ENCODE data around the gene IGF2R. TPM values are rescaled to one million over a fixed set of nuclear protein-coding genes. Genes with fewer than 3 reads are reported as not detected.
A peak's percentile ranks its signal among the peaks of the same experiment; 100 is the strongest.

Gene IGF2R
- total RNA-seq, 4 donors from 2014 or later: 48.8 to 106 (median 92.3) TPM

- peak overlapping the region; percentile 54 to 73 (median 66) for H3K27ac ChIP-seq
- in situ Hi-C loops (cut with MboI; ENCODE audit: low pct_ligation_motif_present in 1 of 4, low pct_unique_long_range_greater_than_20kb in 1 of 4, low sequenced_read_pairs in 3 of 4): no loop called here
- peak in 1 of 3 donors; percentile 38 for TF ChIP-seq POLR2AphosphoS5 (IDR thresholded peaks at IDR 0.05)
- no peak for TF ChIP-seq POLR2A (IDR thresholded peaks at IDR 0.05)
- H3K36me3 ChIP-seq: peaks cover 0 to 42% (median 22%) of the 10 kb centered on the region in 4 donors
- H3K4me1 ChIP-seq: peaks cover 0 to 15% (median 2%) of the 10 kb centered on the region in 4 donors
- 19% methylated on average over 5 of the region's 5 CpGs; no CpG with 5 or more reads in 1 of the 2 donors for WGBS, 2 donors (ENCODE audit: low coverage in 1 of 2)
- no peaks in the 10 kb centered on the region for H3K27me3 ChIP-seq
- no peak overlapping the region for H3K4me3 ChIP-seq
- peak; percentile 71 for DNase-seq
- intact Hi-C loops (cut with DNase I; ENCODE audit: low total_unique reads): no loop called here
- H3K9me3 ChIP-seq: no peaks in the 10 kb centered on the region
Measured at GRCh38 chr6:160030103-160030502, 61.2 kb downstream of the IGF2R start.

GRCh38 chr6:160031442-160031841, 62.6 kb downstream of the IGF2R start:
- peaks cover 0 to 15% (median 2%) of the 10 kb centered on the region in 4 donors for H3K4me1 ChIP-seq
- 90 to 92% methylated on average over 2 to 8 of the region's 8 CpGs for WGBS, 2 donors (ENCODE audit: low coverage in 1 of 2)
- DNase-seq: no peak
- H3K4me3 ChIP-seq: no peak overlapping the region
- in situ Hi-C loops (cut with MboI; ENCODE audit: low pct_ligation_motif_present in 1 of 4, low pct_unique_long_range_greater_than_20kb in 1 of 4, low sequenced_read_pairs in 3 of 4) (no loop called here), intact Hi-C loops (cut with DNase I; ENCODE audit: low total_unique reads) (no loop called here)
- TF ChIP-seq EP300 (IDR thresholded peaks at IDR 0.05; ENCODE audit: low read depth): no peak
- TF ChIP-seq CTCF (IDR thresholded peaks at IDR 0.05): no peak
- no peak for TF ChIP-seq POLR2AphosphoS5 (IDR thresholded peaks at IDR 0.05)
- no peak for TF ChIP-seq POLR2A (IDR thresholded peaks at IDR 0.05)
- H3K27me3 ChIP-seq: no peaks in the 10 kb centered on the region
- no peak overlapping the region for H3K27ac ChIP-seq
- H3K9me3 ChIP-seq: no peaks in the 10 kb centered on the region
- H3K36me3 ChIP-seq: peaks cover 0 to 37% (median 18%) of the 10 kb centered on the region in 4 donors

DNA sequence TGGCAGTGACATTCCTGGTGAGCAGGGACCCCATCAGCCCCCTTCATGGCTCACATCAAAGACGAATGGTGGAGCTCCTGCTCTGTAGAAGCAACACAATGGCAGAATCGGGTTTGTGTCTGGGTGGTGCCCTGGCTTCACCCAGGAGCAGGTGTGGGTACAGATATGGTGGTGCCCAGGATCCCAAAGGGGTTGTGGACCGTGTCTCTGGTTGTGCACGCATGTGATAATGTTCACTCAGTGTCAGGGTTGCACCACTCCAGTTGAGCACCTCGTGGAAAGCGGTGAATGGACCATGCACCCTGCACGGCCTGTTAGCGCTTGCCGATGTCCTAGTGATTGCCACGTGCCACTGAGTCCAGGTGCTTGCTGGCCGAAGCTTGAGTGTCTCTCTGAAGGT, 63.0 kb downstream of the IGF2R start:
- in situ Hi-C loops (cut with MboI; ENCODE audit: low pct_ligation_motif_present in 1 of 4, low pct_unique_long_range_greater_than_20kb in 1 of 4, low sequenced_read_pairs in 3 of 4): no loop called here
- no peak for DNase-seq
- Histone ChIP-seq H3K36me3 (peaks cover 0 to 37% (median 17%) of the 10 kb centered on the region in 4 donors), H3K9me3 (no peaks in the 10 kb centered on the region), H3K4me3 (no peak overlapping the region), H3K27me3 (no peaks in the 10 kb centered on the region), H3K4me1 (peaks cover 0 to 15% (median 2%) of the 10 kb centered on the region in 4 donors), H3K27ac (no peak overlapping the region)
- WGBS, 2 donors (ENCODE audit: low coverage in 1 of 2): 97% methylated on average over 11 of the region's 11 CpGs; no CpG with 5 or more reads in 1 of the 2 donors
- no peak for TF ChIP-seq POLR2A (IDR thresholded peaks at IDR 0.05)
- TF ChIP-seq EP300 (IDR thresholded peaks at IDR 0.05; ENCODE audit: low read depth): no peak
- no peak for TF ChIP-seq CTCF (IDR thresholded peaks at IDR 0.05)
- no peak for TF ChIP-seq POLR2AphosphoS5 (IDR thresholded peaks at IDR 0.05)
- intact Hi-C loops (cut with DNase I; ENCODE audit: low total_unique reads): no loop called here

- in situ Hi-C loops (cut with MboI; ENCODE audit: low pct_ligation_motif_present in 1 of 4, low pct_unique_long_range_greater_than_20kb in 1 of 4, low sequenced_read_pairs in 3 of 4): no loop called here
Measured at GRCh38 chr6:160032538-160032937, 63.7 kb downstream of the IGF2R start.

More at GRCh38 chr6:160032538-160032937, 63.7 kb downstream of the IGF2R start:
- peaks cover 0 to 31% (median 15%) of the 10 kb centered on the region in 4 donors for H3K36me3 ChIP-seq
- no peaks in the 10 kb centered on the region for H3K9me3 ChIP-seq
- no peak for DNase-seq
- intact Hi-C loops (cut with DNase I; ENCODE audit: low total_unique reads): no loop called here
- H3K27ac ChIP-seq: no peak overlapping the region
- no peak overlapping the region for H3K4me3 ChIP-seq
- WGBS, 2 donors (ENCODE audit: low coverage in 1 of 2): 98 to 100% methylated on average over 1 to 7 of the region's 7 CpGs
- H3K4me1 ChIP-seq: peaks cover 0 to 15% (median 2%) of the 10 kb centered on the region in 4 donors
- H3K27me3 ChIP-seq: no peaks in the 10 kb centered on the region
- no peak for TF ChIP-seq POLR2A (IDR thresholded peaks at IDR 0.05)
- no peak for TF ChIP-seq CTCF (IDR thresholded peaks at IDR 0.05)
- no peak for TF ChIP-seq EP300 (IDR thresholded peaks at IDR 0.05; ENCODE audit: low read depth)
- no peak for TF ChIP-seq POLR2AphosphoS5 (IDR thresholded peaks at IDR 0.05)
